ENCODE measurements around the gene NKD2. TPM values are rescaled to one million over a fixed set of nuclear protein-coding genes. Genes with fewer than 3 reads are reported as not detected.
A peak's percentile ranks its signal among the peaks of the same experiment; 100 is the strongest.

NKD2 gene
- total and polyA plus RNA-seq, 12 donors: 0.22 to 32.8 (median 10.8) TPM

DNA sequence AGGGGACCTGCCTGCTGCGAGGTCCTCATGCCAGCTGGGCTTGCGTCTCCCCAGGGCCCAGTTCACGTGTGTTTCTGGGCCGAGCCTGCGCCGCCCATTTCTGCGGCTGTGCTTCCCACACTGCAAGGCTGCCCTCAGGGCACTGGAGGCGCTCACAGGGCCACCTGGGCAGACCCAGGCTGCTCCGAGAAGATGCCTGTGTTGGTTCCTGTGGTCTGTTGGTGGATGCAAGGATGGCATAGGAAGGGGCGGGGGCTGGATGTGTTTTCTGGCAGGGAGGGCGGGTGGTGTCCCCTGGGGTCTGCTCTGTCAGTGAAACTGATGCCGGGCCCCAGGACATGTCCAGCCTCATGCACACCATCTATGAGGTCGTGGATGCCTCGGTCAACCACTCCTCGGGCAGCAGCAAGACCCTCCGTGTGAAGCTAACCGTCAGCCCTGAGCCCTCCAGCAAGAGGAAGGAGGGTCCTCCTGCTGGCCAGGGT is 25.9 kb downstream of the NKD2 start:
- Histone ChIP-seq H3K27me3 (no peaks in the 10 kb centered on the region), H3K27ac (no peak overlapping the region), H3K4me3 (no peak overlapping the region), H3K36me3 (replicated peaks in 1 of 2) (no peaks in the 10 kb centered on the region), H3K4me1 (replicated peaks in 1 of 2) (no peaks in the 10 kb centered on the region), H3K9me3 (replicated peaks in 1 of 3) (no peaks in the 10 kb centered on the region)
- TF ChIP-seq POLR2A (IDR thresholded peaks at IDR 0.05): no peak
- TF ChIP-seq, protein P1, sequence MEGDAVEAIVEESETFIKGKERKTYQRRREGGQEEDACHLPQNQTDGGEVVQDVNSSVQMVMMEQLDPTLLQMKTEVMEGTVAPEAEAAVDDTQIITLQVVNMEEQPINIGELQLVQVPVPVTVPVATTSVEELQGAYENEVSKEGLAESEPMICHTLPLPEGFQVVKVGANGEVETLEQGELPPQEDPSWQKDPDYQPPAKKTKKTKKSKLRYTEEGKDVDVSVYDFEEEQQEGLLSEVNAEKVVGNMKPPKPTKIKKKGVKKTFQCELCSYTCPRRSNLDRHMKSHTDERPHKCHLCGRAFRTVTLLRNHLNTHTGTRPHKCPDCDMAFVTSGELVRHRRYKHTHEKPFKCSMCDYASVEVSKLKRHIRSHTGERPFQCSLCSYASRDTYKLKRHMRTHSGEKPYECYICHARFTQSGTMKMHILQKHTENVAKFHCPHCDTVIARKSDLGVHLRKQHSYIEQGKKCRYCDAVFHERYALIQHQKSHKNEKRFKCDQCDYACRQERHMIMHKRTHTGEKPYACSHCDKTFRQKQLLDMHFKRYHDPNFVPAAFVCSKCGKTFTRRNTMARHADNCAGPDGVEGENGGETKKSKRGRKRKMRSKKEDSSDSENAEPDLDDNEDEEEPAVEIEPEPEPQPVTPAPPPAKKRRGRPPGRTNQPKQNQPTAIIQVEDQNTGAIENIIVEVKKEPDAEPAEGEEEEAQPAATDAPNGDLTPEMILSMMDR (IDR thresholded peaks at IDR 0.05): no peak
- WGBS, 4 donors: 74 to 93% (median 90%) methylated on average over 3 to 17 of the region's 17 CpGs
- DNase-seq: peak in 1 of 7 donors; percentile 4
- intact Hi-C loops (cut with DNase I): no loop called here

DNA sequence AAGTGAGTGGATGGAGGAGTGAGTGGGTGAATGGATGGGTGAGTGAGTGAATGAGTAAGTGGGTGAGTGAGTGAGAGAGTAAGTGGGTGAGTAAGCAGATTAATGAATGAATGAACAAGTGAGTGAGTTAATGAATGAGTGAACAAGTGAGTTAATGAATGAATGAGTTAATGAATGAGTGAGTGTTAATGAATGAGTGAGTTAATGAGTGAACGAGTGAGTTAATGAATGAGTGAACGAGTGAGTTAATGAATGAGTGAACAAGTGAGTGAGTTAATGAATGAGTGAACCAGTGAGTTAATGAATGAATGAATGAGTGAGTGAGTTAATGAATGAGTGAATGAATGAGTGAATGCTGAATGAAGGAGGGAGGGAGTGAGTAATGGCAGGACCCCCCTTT is 26.4 kb downstream of the NKD2 start:
- WGBS, 4 donors: 63 to 77% (median 67%) methylated on average over 2 of the region's 2 CpGs

DNA sequence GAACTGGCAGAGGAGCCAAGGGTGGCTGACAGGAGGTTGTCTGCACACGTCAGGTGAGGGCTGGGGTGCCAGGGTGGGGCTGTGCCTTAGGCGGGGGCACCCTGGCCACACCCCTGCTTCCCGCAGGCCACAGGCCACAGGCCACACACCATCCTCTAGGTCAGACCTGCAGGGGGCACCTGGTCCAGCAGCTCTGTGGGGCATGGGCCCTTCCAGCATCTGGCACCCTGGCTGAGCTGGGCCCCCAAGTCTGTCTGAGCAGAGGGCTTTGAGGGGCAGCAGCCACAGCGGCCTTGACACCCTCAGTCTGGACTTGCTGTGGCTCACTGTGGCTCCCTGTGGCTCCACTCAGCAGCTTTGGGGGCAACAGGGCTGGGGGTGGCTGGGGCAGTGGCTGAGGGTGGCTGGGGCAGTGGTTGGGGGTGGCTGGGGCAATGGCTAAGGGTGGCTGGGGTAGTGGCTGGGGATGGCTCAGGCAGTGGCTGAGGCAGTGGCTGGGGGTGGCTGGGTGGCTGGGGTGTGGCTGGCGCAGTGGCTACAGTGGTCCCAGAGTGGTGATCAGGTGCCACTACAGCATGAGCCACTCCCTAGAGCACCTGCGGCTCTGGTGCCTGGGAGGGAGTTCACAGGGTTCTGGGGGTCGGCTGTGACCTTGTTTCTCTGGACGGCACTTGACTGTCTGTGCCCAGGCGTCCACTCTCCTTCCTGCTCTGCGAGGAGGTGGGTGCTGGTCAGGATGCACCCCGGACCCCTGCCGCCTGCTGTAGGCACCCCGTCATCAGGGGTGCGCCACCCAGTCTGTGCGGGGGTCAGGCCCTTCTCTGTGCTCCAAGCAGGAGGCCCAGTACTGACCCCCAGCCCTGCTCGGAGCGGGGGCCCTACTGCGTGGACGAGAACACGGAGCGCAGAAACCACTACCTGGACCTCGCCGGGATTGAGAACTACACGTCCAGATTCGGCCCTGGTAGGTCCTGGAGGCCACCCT is 27.1 kb downstream of the NKD2 start:
- WGBS, 4 donors: 89 to 93% (median 91%) methylated on average over 8 to 25 of the region's 25 CpGs
- no peaks in the 10 kb centered on the region for H3K36me3 ChIP-seq (replicated peaks in 1 of 2)
- H3K4me3 ChIP-seq: no peak overlapping the region
- intact Hi-C loops (cut with DNase I): no loop called here
- DNase-seq: peak in 1 of 7 donors; percentile 7
- H3K27ac ChIP-seq: no peak overlapping the region
- no peaks in the 10 kb centered on the region for H3K4me1 ChIP-seq (replicated peaks in 1 of 2)
- TF ChIP-seq, protein P1 (IDR thresholded peaks at IDR 0.05): no peak
- no peak for TF ChIP-seq POLR2A (IDR thresholded peaks at IDR 0.05)
- H3K27me3 ChIP-seq: no peaks in the 10 kb centered on the region
- H3K9me3 ChIP-seq (replicated peaks in 1 of 3): no peaks in the 10 kb centered on the region

More for the DNA sequence above, 26.4 kb downstream of the NKD2 start:
- no peaks in the 10 kb centered on the region for H3K36me3 ChIP-seq (replicated peaks in 1 of 2)
- H3K27ac ChIP-seq: no peak overlapping the region
- no peaks in the 10 kb centered on the region for H3K9me3 ChIP-seq (replicated peaks in 1 of 3)
- DNase-seq: no peak
- no peaks in the 10 kb centered on the region for H3K27me3 ChIP-seq
- no peak for TF ChIP-seq POLR2A (IDR thresholded peaks at IDR 0.05)
- TF ChIP-seq, protein P1 (IDR thresholded peaks at IDR 0.05): no peak
- intact Hi-C loops (cut with DNase I): no loop called here
- no peak overlapping the region for H3K4me3 ChIP-seq
- H3K4me1 ChIP-seq (replicated peaks in 1 of 2): no peaks in the 10 kb centered on the region

DNA sequence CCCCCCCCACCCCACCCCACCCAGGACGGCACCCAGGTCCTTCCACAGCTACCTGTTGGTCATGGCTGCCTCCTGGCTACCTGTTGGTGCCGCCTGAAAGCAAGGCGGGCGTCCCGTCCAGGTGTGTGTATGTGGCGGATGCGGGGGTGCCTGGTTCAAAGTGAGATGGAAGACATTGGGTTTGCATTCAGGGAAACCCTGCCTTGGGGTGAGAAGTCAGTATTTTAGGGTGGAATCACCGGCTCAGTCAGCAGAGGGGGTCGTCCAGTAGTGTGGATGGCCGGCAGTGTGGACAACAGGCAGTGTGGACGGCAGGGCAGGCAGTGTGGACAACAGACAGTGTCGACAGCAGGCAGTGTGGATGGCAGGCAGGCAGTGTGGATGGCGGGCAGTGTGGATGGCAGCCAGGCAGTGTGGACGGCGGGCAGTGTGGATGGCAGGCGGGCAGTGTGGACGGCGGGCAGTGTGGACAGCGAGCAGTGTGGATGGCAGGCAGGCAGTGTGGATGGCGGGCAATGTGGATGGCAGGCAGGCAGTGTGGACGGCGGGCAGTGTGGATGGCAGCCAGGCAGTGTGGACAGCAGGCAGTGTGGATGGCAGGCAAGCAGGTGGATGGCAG is 28.0 kb downstream of the NKD2 start:
- Histone ChIP-seq H3K36me3 (replicated peaks in 1 of 2) (no peaks in the 10 kb centered on the region), H3K4me1 (replicated peaks in 1 of 2) (no peaks in the 10 kb centered on the region), H3K27ac (no peak overlapping the region), H3K9me3 (replicated peaks in 1 of 3) (no peaks in the 10 kb centered on the region), H3K27me3 (no peaks in the 10 kb centered on the region), H3K4me3 (no peak overlapping the region)
- WGBS, 4 donors: 79 to 86% (median 84%) methylated on average over 12 to 22 of the region's 22 CpGs
- peak in 1 of 7 donors; percentile 8 for DNase-seq
- no peak for TF ChIP-seq POLR2A (IDR thresholded peaks at IDR 0.05)
- TF ChIP-seq, protein P1 (IDR thresholded peaks at IDR 0.05): no peak
- intact Hi-C loops (cut with DNase I): no loop called here

Measured in adrenal gland (tissue), 12 donors.